H1 (cell line): ENCODE data around the gene FBXO34. TPM values are rescaled to one million over a fixed set of nuclear protein-coding genes. Genes with fewer than 3 reads are reported as not detected.
"Not testable (repeated sequence)": the region's sequence is repeated elsewhere in the genome, so short reads cannot be mapped to it uniquely, and the experiment has no call there.

Source experiments
- CTCF ChIA-PET: fragments of 300-600 bp; sonication (Branson Sonifier 250); formaldehyde crosslinking; loops from one replicate; lab custom pipeline; 2021; ENCODE audit not compliant: partially characterized antibody; lab: Charles Lee
- POLR2A ChIA-PET: fragments of 300-600 bp; sonication (Branson Sonifier 250); formaldehyde crosslinking; loops from one replicate; lab custom pipeline; 2021; ENCODE audit warnings: inconsistent platforms; ENCODE audit not compliant: partially characterized antibody; lab: Charles Lee
- DNase-seq, 2 experiments: peaks; one replicate each; pipeline versions ENCODE4 v3.0.0 to v3.0.0-alpha.2; 2010 to 2022; ENCODE audit warnings: low spot score in 2 of 2, low read depth in 1 of 2, mixed read lengths in 1 of 2
- FAIRE-seq: peaks from 2 replicates; lab custom pipeline; 2011; peaks lifted over from hg19 to GRCh38; lab: Jason Lieb, UNC
- H2AFZ ChIP-seq: 2 replicates; pipeline ENCODE4 v1.8.1; 2012; ENCODE audit warnings: low read length, inconsistent platforms
- H2AK5ac ChIP-seq: 2 replicates; pipeline ENCODE4 v1.6.1; 2013; ENCODE audit warnings: low read depth, low read length
- H2BK120ac ChIP-seq: replicated peaks from 2 replicates; pipeline ENCODE3; 2013; ENCODE audit warnings: low read depth, low read length, inconsistent platforms
- H2BK12ac ChIP-seq: 2 replicates; pipeline ENCODE4 v1.6.1; 2013; ENCODE audit warnings: low read depth, low read length
- H2BK15ac ChIP-seq: 2 replicates; pipeline ENCODE4 v1.6.1; 2013; ENCODE audit warnings: low read length
- H2BK20ac ChIP-seq: 2 replicates; pipeline ENCODE4 v1.6.1; 2013; ENCODE audit warnings: low read length
- H2BK5ac ChIP-seq: 2 replicates; pipeline ENCODE4 v1.6.1; 2013; ENCODE audit warnings: low read depth, low read length
- H3K14ac ChIP-seq: 2 replicates; pipeline ENCODE4 v1.6.1; 2013; ENCODE audit warnings: inconsistent platforms; ENCODE audit not compliant: insufficient read length
- H3K18ac ChIP-seq: 2 replicates; pipeline ENCODE4 v1.6.1; 2013; ENCODE audit warnings: low read length; ENCODE audit errors: extremely low read depth
- H3K23ac ChIP-seq: 2 replicates; pipeline ENCODE4 v1.6.1; 2013; ENCODE audit warnings: inconsistent platforms; ENCODE audit not compliant: insufficient read length
- H3K23me2 ChIP-seq: 2 replicates; pipeline ENCODE4 v1.6.1; 2013; ENCODE audit warnings: low read depth, low read length
- H3K27ac ChIP-seq: 2 replicates; pipeline ENCODE4 v1.6.1; 2011; ENCODE audit warnings: low read depth, low read length, inconsistent platforms
- H3K27me3 ChIP-seq, 4 experiments: replicated peaks in 1 of 4; 1 replicate in 1 of 4; 2 replicates in 3 of 4; pipeline versions ENCODE4 v1.6.1 to v1.8.1; 2011 to 2013; ENCODE audit warnings: low read length in 3 of 4, mild to moderate bottlenecking in 3 of 4, inconsistent platforms in 2 of 4, mixed read lengths in 2 of 4, moderate library complexity in 1 of 4; ENCODE audit not compliant: control insufficient read depth in 3 of 4, insufficient read depth in 3 of 4; ENCODE audit errors: extremely low read depth in 1 of 4
- H3K36me3 ChIP-seq, 4 experiments: 2 replicates each; pipeline versions ENCODE4 v1.6.1 to v1.8.1; 2011 to 2013; ENCODE audit warnings: mild to moderate bottlenecking in 4 of 4, low read length in 3 of 4, moderate library complexity in 2 of 4, control low read depth in 1 of 4, inconsistent platforms in 1 of 4; ENCODE audit not compliant: insufficient read depth in 4 of 4, control insufficient read depth in 2 of 4
- H3K4ac ChIP-seq: replicated peaks from 2 replicates; pipeline ENCODE3; 2013; ENCODE audit warnings: low read length, low read depth, mixed read lengths, inconsistent platforms; ENCODE audit not compliant: insufficient read length
- H3K4me1 ChIP-seq, 4 experiments: replicated peaks in 1 of 4; 1 replicate in 1 of 4; 2 replicates in 3 of 4; pipeline versions ENCODE4 v1.6.1 to v1.8.1; 2011 to 2013; ENCODE audit warnings: low read length in 3 of 4, inconsistent platforms in 2 of 4, mixed read lengths in 1 of 4; ENCODE audit not compliant: insufficient read depth in 4 of 4, control insufficient read depth in 3 of 4
- H3K4me2 ChIP-seq, 2 experiments: 2 replicates each; pipeline versions ENCODE4 v1.6.1 to v1.8.1; 2011 to 2013; ENCODE audit warnings: low read depth in 2 of 2, low read length in 2 of 2, control low read depth in 1 of 2, inconsistent platforms in 1 of 2, mild to moderate bottlenecking in 1 of 2; ENCODE audit not compliant: insufficient read depth in 1 of 2
- H3K4me3 ChIP-seq, 4 experiments: fragments of 200-600, 300-600 bp in 1 of 4; sonication (generic), shearing (Covaris generic), sonication (Bioruptor Twin) in 1 of 4; 2 replicates each; pipeline versions ENCODE4 v1.5.1 to v1.8.1; 2011 to 2016; ENCODE audit warnings: low read length in 4 of 4, low read depth in 3 of 4, control low read depth in 2 of 4, inconsistent platforms in 2 of 4, mild to moderate bottlenecking in 2 of 4, mixed read lengths in 1 of 4, moderate library complexity in 1 of 4; ENCODE audit not compliant: insufficient read depth in 2 of 4; ENCODE audit errors: extremely low read depth in 1 of 4
- H3K56ac ChIP-seq: replicated peaks from 2 replicates; pipeline ENCODE3; 2013; ENCODE audit warnings: low read depth, mild to moderate bottlenecking, mixed read lengths, low read length, inconsistent platforms; ENCODE audit not compliant: insufficient read length
- H3K79me1 ChIP-seq: 2 replicates; pipeline ENCODE4 v1.6.1; 2013; ENCODE audit warnings: low read depth, low read length, control low read depth
- H3K79me2 ChIP-seq, 2 experiments: 2 replicates each; pipeline versions ENCODE4 v1.6.1 to v1.8.1; 2012 to 2013; ENCODE audit warnings: low read length in 2 of 2, mild to moderate bottlenecking in 2 of 2, inconsistent platforms in 1 of 2; ENCODE audit not compliant: insufficient read depth in 2 of 2, control insufficient read depth in 1 of 2
- H3K9ac ChIP-seq, 4 experiments: replicated peaks in 1 of 4; 1 replicate in 1 of 4; 2 replicates in 3 of 4; pipeline versions ENCODE4 v1.6.1 to v1.8.1; 2011 to 2013; ENCODE audit warnings: low read depth in 3 of 4, low read length in 3 of 4, control low read depth in 2 of 4, mild to moderate bottlenecking in 2 of 4, moderate library complexity in 2 of 4, inconsistent platforms in 1 of 4; ENCODE audit errors: extremely low read depth in 1 of 4
- H3K9me3 ChIP-seq, 2 experiments: 2 replicates each; pipeline versions ENCODE4 v1.6.1 to v1.8.1; 2012 to 2013; ENCODE audit warnings: mild to moderate bottlenecking in 2 of 2, moderate library complexity in 2 of 2, control low read depth in 1 of 2, inconsistent platforms in 1 of 2, low read depth in 1 of 2, low read length in 1 of 2, mixed read lengths in 1 of 2; ENCODE audit not compliant: insufficient read depth in 2 of 2
- H4K20me1 ChIP-seq, 2 experiments: replicated peaks in 1 of 2; 2 replicates each; pipeline versions ENCODE3 to v1.8.1; 2011 to 2013; ENCODE audit warnings: inconsistent platforms in 2 of 2, low read length in 2 of 2, mild to moderate bottlenecking in 1 of 2; ENCODE audit not compliant: insufficient read depth in 2 of 2, control insufficient read depth in 1 of 2
- H4K5ac ChIP-seq: 2 replicates; pipeline ENCODE4 v1.6.1; 2013; ENCODE audit warnings: low read length, low read depth, mixed read lengths, inconsistent platforms; ENCODE audit not compliant: insufficient read length
- H4K8ac ChIP-seq: 2 replicates; pipeline ENCODE4 v1.8.0; 2013; ENCODE audit warnings: mild to moderate bottlenecking, moderate library complexity, low read length, inconsistent platforms; ENCODE audit not compliant: insufficient read depth; ENCODE audit errors: extremely low read depth
- H4K91ac ChIP-seq: replicated peaks from 2 replicates; pipeline ENCODE3; 2013; ENCODE audit warnings: low read length, mixed read lengths, inconsistent platforms; ENCODE audit not compliant: insufficient read length
- WGBS, 2 experiments: shearing (Covaris generic) in 1 of 2; methylation state at CpG; one replicate each; pipeline versions ENCODE4 v1.1.6 to v1.1.7; 2013 to 2015; ENCODE audit warnings: low lambda C conversion rate in 2 of 2, mixed read lengths in 2 of 2, inconsistent platforms in 1 of 2, low coverage in 1 of 2, missing lambda C conversion rate in 1 of 2; ENCODE audit not compliant: insufficient replicate concordance in 2 of 2, insufficient coverage in 1 of 2, insufficient read length in 1 of 2; ENCODE audit errors: extremely low coverage in 1 of 2, missing lambda C conversion rate in 1 of 2; 5-methylcytosine and 5-hydroxymethylcytosine counted together
- polyA plus RNA-seq, 7 experiments: library from polyadenylated mRNA; depleted of rRNA in 3 of 7; stranded (reverse) in 5 of 7; unstranded in 2 of 7; fragments of >200 nt in 5 of 7; fragments of 200-250 nt in 2 of 7; gene quantifications; 1 replicate in 5 of 7; 2 replicates in 1 of 7; 4 replicates in 1 of 7; pipeline versions ENCODE4 v1.2.1 to v1.2.3, GENCODE V29; 2011 to 2013; ENCODE audit warnings: missing spikeins in 2 of 7, mixed read lengths in 2 of 7
- total RNA-seq: library from RNA; stranded (reverse); fragmentation: NEBNext Ultra II Directional; extraction: Animal tissue kit (Norgen Biotek cat#: 25700); gene quantifications from 2 replicates; pipeline ENCODE4 v1.2.1, GENCODE V29; 2021

FBXO34 gene
- total and polyA plus RNA-seq, 2 of the 8 experiments (the other 6 are each of a cell fraction or from before 2014, with no cell fraction given): 7.0 to 14.4 TPM

DNA sequence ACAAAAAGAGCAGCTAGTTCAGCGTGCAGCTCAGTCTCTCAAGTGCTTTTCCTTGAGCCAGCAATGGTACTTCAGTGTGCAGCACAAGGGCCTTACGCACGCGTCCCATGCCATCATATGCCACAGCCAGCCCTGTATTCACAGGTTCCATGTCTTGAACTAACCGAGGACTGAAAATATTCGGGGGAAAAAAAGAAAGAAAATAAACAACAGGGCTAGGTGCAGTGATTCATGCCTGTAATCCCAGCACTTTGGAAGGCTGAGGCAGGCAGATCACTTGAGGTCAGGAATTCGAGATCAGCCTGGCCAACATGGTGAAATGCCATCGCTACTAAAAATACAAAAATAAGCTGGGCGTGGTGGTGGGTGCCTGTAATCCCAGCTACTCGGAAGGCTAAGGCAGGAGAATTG, 111.8 kb downstream of the FBXO34 start:
- 82% methylated on average over 10 of the region's 10 CpGs; no CpG with 5 or more reads in 1 of the 2 experiments for WGBS, 2 experiments
- H2BK20ac ChIP-seq, H3K4me3 ChIP-seq, H2AK5ac ChIP-seq, H3K79me1 ChIP-seq, H3K14ac ChIP-seq, H3K23me2 ChIP-seq, H2BK120ac ChIP-seq, H3K4me1 ChIP-seq, H4K5ac ChIP-seq, H3K23ac ChIP-seq, H3K4me2 ChIP-seq, H3K79me2 ChIP-seq, H2AFZ ChIP-seq, H3K27ac ChIP-seq, H3K9me3 ChIP-seq, H2BK5ac ChIP-seq, H3K56ac ChIP-seq, H3K9ac ChIP-seq, H4K20me1 ChIP-seq, H3K27me3 ChIP-seq, POLR2A ChIA-PET, DNase-seq, H3K18ac ChIP-seq, H2BK15ac ChIP-seq, FAIRE-seq, H2BK12ac ChIP-seq, H4K8ac ChIP-seq, H4K91ac ChIP-seq, H3K4ac ChIP-seq: not testable (repeated sequence)
- peaks cover 7 to 24% (median 17%) of the 10 kb centered on the region in 4 experiments; a peak in 7 of 8 replicates for H3K36me3 ChIP-seq
- CTCF ChIA-PET: interaction anchor here (0.6 to 1.3 kb wide), 3 partner anchors 28 to 376 kb away, joined by 3 to 7 read pairs (median 3); no protein-coding TSS in a partner anchor
